ENCODE results near the gene CISH. TPM values are rescaled to one million over a fixed set of nuclear protein-coding genes. Genes with fewer than 3 reads are reported as not detected.

CISH gene
- total and polyA plus RNA-seq, 4 donors = 1.1 to 3.2 (median 2.4) TPM

DNA sequence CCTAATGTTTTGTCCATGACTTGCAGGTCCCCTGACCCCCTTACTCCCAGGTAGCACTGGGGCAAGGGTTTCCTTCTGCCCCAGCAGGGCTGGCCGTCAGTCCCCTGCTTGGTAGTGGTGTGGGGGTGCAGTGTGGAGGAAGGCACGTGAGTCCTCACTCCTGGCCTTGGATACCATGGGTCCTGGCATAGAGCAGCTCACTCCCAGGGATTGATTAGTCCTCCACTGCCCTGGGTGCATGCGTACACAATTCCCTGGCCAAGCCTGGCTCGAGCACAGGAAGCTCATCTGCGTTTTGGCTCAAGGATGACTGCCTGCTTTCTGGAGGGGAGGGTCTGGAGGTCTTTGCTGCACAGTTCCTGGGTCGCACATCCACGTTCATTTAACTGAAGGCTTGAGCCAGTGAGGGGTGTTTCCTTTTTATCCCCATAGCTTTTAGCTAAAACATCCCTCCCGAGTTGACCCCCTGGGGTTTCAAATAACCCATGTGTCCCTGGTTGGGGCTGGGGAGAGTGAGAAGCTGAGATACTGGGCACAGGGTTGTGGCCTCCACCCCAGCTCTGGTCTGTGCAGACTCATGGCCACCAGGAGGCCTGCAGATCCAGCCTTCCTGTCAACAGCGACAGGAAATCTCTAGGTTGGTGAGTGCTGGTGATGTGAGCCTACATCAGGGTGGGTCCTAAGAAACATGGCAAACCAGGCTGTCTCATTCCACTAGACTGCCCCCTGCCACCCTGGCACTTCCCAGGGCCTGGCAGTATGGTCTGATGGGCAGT lies 30.7 kb downstream of the CISH start:
- 75% methylated on average over 3 of the region's 9 CpGs for WGBS (ENCODE audit: insufficient coverage)
- no peak for DNase-seq (ENCODE audit: low read depth in 4 of 6, low spot score in 6 of 6)
- no peaks in the 10 kb centered on the region for H3K27me3 ChIP-seq (ENCODE audit: control insufficient read depth, insufficient read depth, low read length)
- H3K27ac ChIP-seq (ENCODE audit: low read depth, low read length) = no peak overlapping the region
- no peaks in the 10 kb centered on the region for H3K9me3 ChIP-seq (ENCODE audit: control insufficient read depth, insufficient read depth, low read length)
- no peaks in the 10 kb centered on the region for H3K4me1 ChIP-seq (ENCODE audit: control insufficient read depth, insufficient read depth, low read length)
- H3K36me3 ChIP-seq (ENCODE audit: control insufficient read depth, insufficient read depth, low read length) = peaks cover 64% of the 10 kb centered on the region
- no peak overlapping the region for H3K4me3 ChIP-seq (ENCODE audit: low read depth, low read length)

DNA sequence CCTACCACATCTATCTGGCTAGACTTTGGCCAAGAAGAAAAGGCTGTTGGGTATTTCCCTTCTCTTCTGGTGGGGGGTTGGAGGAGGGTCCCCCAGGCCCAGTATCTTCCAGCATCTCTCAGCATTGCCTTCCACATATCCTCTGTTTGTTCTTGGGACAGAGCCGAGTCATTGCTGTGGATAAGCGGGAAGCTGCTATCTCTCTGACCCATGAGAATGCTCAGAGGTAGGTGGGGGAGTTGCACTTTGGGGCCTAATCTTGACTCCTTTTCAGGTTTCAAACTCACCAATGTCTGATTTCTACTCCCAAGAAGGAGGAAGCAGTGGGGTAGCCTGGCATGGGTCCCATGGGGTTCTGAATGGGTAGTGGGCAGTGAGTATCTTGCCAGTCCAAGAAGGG lies 34.2 kb downstream of the CISH start:
- no peak for DNase-seq (ENCODE audit: low read depth in 4 of 6, low spot score in 6 of 6)
- Histone ChIP-seq H3K4me3 (ENCODE audit: low read depth, low read length) (no peak overlapping the region), H3K27me3 (ENCODE audit: control insufficient read depth, insufficient read depth, low read length) (no peaks in the 10 kb centered on the region), H3K27ac (ENCODE audit: low read depth, low read length) (no peak overlapping the region), H3K36me3 (ENCODE audit: control insufficient read depth, insufficient read depth, low read length) (peaks cover 78% of the 10 kb centered on the region), H3K9me3 (ENCODE audit: control insufficient read depth, insufficient read depth, low read length) (no peaks in the 10 kb centered on the region), H3K4me1 (ENCODE audit: control insufficient read depth, insufficient read depth, low read length) (peaks cover 2% of the 10 kb centered on the region)
- WGBS (ENCODE audit: insufficient coverage) = no CpG with 5 or more reads among the region's 2 CpGs

DNA sequence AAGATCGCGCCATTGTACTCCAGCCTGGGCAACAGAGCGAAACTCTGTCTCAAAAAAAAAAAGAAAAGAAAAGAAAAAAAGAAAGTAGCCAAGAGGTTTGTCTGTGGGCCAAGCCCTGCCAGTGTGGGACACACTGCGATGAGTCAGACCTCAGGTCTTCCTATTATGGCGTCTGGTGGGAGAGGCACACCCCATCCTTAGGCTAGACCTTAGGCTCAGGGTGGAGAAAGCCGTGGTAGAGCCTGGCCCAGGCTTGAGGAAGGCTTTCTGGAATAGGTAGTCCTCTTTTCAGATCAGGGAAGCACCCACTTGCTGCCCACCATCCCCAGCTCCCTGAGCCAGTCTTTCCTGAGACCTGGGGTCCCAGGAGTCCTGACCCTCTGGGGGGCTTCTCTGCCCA lies 36.2 kb downstream of the CISH start:
- Histone ChIP-seq H3K9me3 (ENCODE audit: control insufficient read depth, insufficient read depth, low read length) (no peaks in the 10 kb centered on the region), H3K4me1 (ENCODE audit: control insufficient read depth, insufficient read depth, low read length) (peaks cover 5% of the 10 kb centered on the region), H3K36me3 (ENCODE audit: control insufficient read depth, insufficient read depth, low read length) (peaks cover 67% of the 10 kb centered on the region), H3K27me3 (ENCODE audit: control insufficient read depth, insufficient read depth, low read length) (no peaks in the 10 kb centered on the region), H3K4me3 (ENCODE audit: low read depth, low read length) (no peak overlapping the region), H3K27ac (ENCODE audit: low read depth, low read length) (no peak overlapping the region)
- no peak for DNase-seq (ENCODE audit: low read depth in 4 of 6, low spot score in 6 of 6)
- 97% methylated on average over 5 of the region's 6 CpGs for WGBS (ENCODE audit: insufficient coverage)

DNA sequence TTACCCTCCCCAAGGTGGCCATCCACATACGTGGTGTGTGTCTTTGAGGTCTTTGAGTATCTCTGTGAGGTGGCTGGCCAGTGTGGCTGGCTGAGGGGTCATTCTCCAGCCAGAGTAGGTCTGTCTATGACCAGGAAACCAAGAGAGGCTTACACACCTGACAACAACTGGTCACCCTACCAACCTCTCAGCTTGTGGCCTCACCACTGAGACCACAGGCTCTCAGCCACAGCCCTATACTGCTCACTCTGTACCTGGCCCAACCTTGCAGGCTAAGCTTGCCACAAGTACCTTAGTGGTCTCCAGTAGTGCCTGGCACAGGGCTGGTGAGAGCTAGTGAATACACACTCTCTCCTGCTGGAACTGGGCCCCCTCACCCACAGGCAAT lies 37.1 kb downstream of the CISH start:
- peaks cover 13% of the 10 kb centered on the region for H3K4me1 ChIP-seq (ENCODE audit: control insufficient read depth, insufficient read depth, low read length)
- no peaks in the 10 kb centered on the region for H3K27me3 ChIP-seq (ENCODE audit: control insufficient read depth, insufficient read depth, low read length)
- H3K4me3 ChIP-seq (ENCODE audit: low read depth, low read length) = no peak overlapping the region
- peaks cover 58% of the 10 kb centered on the region for H3K36me3 ChIP-seq (ENCODE audit: control insufficient read depth, insufficient read depth, low read length)
- H3K9me3 ChIP-seq (ENCODE audit: control insufficient read depth, insufficient read depth, low read length) = no peaks in the 10 kb centered on the region
- no CpG with 5 or more reads among the region's 1 CpG for WGBS (ENCODE audit: insufficient coverage)
- no peak overlapping the region for H3K27ac ChIP-seq (ENCODE audit: low read depth, low read length)
- no peak for DNase-seq (ENCODE audit: low read depth in 4 of 6, low spot score in 6 of 6)

DNA sequence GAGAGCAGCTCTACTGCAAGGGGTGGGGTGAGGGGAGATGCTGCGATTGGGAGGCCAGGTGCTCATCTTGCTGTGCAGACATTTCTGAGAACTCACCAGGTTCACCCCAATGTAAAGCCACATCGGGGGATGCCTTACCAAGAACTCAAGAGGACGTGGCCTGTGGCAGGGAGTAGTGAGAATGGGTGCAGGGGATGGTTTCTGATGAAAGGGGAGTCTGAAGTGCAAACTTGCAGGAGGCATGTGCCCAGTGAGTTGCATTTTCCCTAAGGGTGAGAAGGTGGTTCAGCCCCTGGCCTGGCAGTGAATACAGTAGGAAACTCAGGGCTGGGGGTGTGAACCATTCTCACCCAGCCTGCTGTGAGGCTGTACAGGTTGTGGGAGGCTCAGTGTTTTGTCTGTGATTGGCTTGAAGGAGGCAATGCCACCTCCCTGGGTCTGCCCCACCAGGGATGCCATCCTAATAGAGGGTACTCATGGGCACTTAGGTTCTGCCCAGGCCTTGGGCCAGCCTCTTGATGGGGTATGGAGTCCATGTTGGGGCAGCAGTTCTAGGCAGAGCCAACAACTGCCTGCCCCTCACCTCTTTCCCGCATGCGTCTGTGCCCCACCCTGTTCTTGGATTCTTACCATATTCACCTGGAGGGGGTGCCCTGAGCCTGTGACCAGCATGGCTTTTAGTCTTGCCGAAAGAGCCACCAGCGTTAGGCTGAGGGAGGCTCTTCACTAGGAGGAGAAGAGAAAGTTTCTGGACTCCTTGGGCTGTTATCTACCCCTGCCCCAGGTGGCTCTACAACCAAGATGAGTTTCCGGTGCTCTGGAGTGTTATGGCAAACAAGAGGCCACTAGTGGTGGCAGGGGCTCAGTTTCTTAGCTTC lies 37.8 kb downstream of the CISH start:
- Histone ChIP-seq H3K4me3 (ENCODE audit: low read depth, low read length) (no peak overlapping the region), H3K27me3 (ENCODE audit: control insufficient read depth, insufficient read depth, low read length) (no peaks in the 10 kb centered on the region), H3K9me3 (ENCODE audit: control insufficient read depth, insufficient read depth, low read length) (no peaks in the 10 kb centered on the region), H3K4me1 (ENCODE audit: control insufficient read depth, insufficient read depth, low read length) (peaks cover 15% of the 10 kb centered on the region), H3K27ac (ENCODE audit: low read depth, low read length) (no peak overlapping the region), H3K36me3 (ENCODE audit: control insufficient read depth, insufficient read depth, low read length) (peaks cover 51% of the 10 kb centered on the region)
- DNase-seq (ENCODE audit: low read depth in 4 of 6, low spot score in 6 of 6) = no peak
- WGBS (ENCODE audit: insufficient coverage) = 92% methylated on average over 5 of the region's 8 CpGs

DNA sequence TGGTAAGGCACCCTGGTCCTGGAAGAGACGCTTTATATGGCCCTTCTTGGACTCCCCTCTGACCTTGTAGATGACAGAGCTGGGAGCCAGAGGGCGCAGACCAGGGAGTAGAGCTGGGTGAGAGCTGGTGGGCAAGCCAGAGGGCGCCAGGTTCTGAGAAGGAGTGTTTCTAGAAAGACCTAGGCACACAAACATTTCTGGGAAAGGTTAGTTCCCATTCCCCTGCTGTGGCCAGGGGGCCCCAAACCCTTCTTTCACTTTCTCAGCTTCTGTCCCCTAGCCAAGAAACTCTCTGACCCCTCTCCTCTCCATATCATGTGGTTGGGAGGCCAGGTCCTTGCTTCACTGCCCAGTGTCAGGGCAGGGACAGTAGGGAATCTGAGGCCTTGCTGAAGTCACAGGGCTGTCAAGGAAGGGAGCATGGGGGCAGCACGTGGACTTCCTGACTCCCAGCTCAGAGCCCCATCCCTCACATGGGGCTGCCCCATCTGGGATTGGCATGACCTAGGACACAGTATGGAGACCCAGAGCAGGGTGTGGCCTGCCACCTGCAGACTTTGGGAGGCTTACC lies 38.7 kb downstream of the CISH start:
- Histone ChIP-seq H3K27ac (ENCODE audit: low read depth, low read length) (no peak overlapping the region), H3K4me3 (ENCODE audit: low read depth, low read length) (no peak overlapping the region), H3K27me3 (ENCODE audit: control insufficient read depth, insufficient read depth, low read length) (no peaks in the 10 kb centered on the region), H3K36me3 (ENCODE audit: control insufficient read depth, insufficient read depth, low read length) (peaks cover 45% of the 10 kb centered on the region), H3K4me1 (ENCODE audit: control insufficient read depth, insufficient read depth, low read length) (peaks cover 24% of the 10 kb centered on the region), H3K9me3 (ENCODE audit: control insufficient read depth, insufficient read depth, low read length) (no peaks in the 10 kb centered on the region)
- 90% methylated on average over 2 of the region's 4 CpGs for WGBS (ENCODE audit: insufficient coverage)
- DNase-seq (ENCODE audit: low read depth in 4 of 6, low spot score in 6 of 6) = no peak

DNA sequence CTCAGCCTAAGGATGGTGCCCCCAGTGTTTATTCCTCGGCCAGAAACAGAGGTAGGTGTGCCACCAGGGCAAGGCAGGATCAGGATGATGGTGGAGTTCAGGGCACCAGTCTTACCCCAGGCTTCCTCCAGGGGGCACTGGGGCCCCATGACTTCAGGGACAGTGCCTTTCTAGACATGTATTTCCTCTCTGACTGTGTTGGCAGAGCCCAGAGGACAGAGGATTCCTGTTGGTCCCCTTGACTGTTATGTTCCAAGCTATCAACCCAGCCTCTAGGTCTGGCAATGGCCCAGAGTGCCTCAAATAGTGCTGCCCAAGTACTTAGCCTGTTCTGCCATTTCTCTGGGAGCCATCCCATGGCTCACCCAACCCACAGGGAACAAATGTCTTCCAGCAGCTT lies 39.4 kb downstream of the CISH start:
- H3K36me3 ChIP-seq (ENCODE audit: control insufficient read depth, insufficient read depth, low read length) = peaks cover 38% of the 10 kb centered on the region
- no peaks in the 10 kb centered on the region for H3K27me3 ChIP-seq (ENCODE audit: control insufficient read depth, insufficient read depth, low read length)
- peak in 3 of 6 donors; percentile 17 to 68 (median 66) for DNase-seq (ENCODE audit: low read depth in 4 of 6, low spot score in 6 of 6)
- H3K27ac ChIP-seq (ENCODE audit: low read depth, low read length) = no peak overlapping the region
- no peaks in the 10 kb centered on the region for H3K9me3 ChIP-seq (ENCODE audit: control insufficient read depth, insufficient read depth, low read length)
- WGBS (ENCODE audit: insufficient coverage) = 64% methylated on average over 1 of the region's 1 CpG
- peaks cover 30% of the 10 kb centered on the region for H3K4me1 ChIP-seq (ENCODE audit: control insufficient read depth, insufficient read depth, low read length)
- no peak overlapping the region for H3K4me3 ChIP-seq (ENCODE audit: low read depth, low read length)

DNA sequence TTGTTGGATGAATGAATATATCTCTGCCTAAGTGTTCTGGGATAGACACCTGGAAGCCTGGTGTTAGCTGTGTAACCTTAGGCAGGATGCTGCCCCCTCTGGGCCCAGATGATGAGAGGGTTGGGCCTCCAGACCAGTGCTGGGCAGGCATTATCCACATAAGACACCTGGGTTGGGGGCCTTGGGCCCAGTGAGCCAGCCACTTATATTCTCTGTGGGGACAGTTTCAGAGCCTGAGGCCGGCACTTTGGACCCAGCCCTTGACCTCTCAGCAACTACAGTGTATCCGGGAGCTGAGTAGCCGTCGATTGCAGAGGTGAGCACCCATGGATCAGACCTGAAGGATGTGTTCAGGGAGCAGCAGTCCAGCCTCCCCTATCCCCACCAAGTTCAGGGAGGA lies 40.1 kb downstream of the CISH start:
- H3K4me1 ChIP-seq (ENCODE audit: control insufficient read depth, insufficient read depth, low read length) = peaks cover 36% of the 10 kb centered on the region
- no peaks in the 10 kb centered on the region for H3K27me3 ChIP-seq (ENCODE audit: control insufficient read depth, insufficient read depth, low read length)
- 90% methylated on average over 1 of the region's 4 CpGs for WGBS (ENCODE audit: insufficient coverage)
- DNase-seq (ENCODE audit: low read depth in 4 of 6, low spot score in 6 of 6) = no peak
- no peaks in the 10 kb centered on the region for H3K9me3 ChIP-seq (ENCODE audit: control insufficient read depth, insufficient read depth, low read length)
- peaks cover 33% of the 10 kb centered on the region for H3K36me3 ChIP-seq (ENCODE audit: control insufficient read depth, insufficient read depth, low read length)
- H3K4me3 ChIP-seq (ENCODE audit: low read depth, low read length) = no peak overlapping the region
- H3K27ac ChIP-seq (ENCODE audit: low read depth, low read length) = no peak overlapping the region

DNA sequence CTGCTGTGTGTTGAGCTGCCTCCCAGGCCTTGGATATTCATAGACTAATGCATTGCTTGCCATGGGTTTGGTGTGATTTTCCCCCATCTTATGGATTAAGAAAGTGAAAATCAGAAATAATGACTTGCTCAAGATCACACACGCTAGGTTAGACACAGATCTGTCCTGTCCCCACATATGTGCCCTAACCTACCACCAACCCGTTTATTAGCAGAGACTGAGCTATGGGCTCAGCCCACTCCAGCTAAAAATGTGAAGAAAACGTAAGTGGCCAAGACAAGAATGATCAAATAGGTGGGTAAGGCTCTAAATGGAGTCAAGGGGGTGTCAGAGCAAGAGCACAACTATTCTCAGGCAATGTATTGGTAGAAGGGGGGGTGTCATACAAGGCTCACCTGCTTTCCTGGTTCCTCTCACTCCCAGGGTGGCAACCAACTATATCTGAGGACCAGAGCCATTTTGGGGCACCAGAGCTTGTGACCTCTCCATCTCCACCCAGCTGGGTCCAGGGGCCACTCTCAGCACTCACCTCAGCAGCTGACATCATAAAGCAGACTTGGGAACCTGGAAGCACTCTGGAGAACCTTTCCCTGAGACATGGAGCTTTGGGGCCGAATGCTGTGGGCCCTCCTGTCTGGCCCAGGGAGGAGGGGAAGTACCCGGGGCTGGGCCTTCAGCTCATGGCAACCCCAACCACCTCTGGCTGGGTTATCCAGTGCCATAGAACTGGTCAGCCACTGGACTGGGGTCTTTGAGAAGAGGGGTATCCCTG lies 40.9 kb downstream of the CISH start:
- H3K27me3 ChIP-seq (ENCODE audit: control insufficient read depth, insufficient read depth, low read length) = no peaks in the 10 kb centered on the region
- peaks cover 28% of the 10 kb centered on the region for H3K36me3 ChIP-seq (ENCODE audit: control insufficient read depth, insufficient read depth, low read length)
- no peaks in the 10 kb centered on the region for H3K9me3 ChIP-seq (ENCODE audit: control insufficient read depth, insufficient read depth, low read length)
- no peak overlapping the region for H3K27ac ChIP-seq (ENCODE audit: low read depth, low read length)
- no peak for DNase-seq (ENCODE audit: low read depth in 4 of 6, low spot score in 6 of 6)
- H3K4me1 ChIP-seq (ENCODE audit: control insufficient read depth, insufficient read depth, low read length) = peaks cover 41% of the 10 kb centered on the region
- 89% methylated on average over 3 of the region's 5 CpGs for WGBS (ENCODE audit: insufficient coverage)
- H3K4me3 ChIP-seq (ENCODE audit: low read depth, low read length) = no peak overlapping the region
